PFSK-1 (cell line): ENCODE results near the gene BUB1.

Experiments
- FOXP2 ChIP-seq: optimal IDR thresholded peaks from 2 replicates; pipeline ENCODE3; 2011; ENCODE audit warnings: borderline replicate concordance, control low read depth, inconsistent platforms; ENCODE audit not compliant: insufficient read depth; ENCODE audit errors: extremely low read length, extremely low read depth
- POLR2AphosphoS5 ChIP-seq: IDR thresholded peaks from 2 replicates; pipeline ENCODE4 v1.6.1; 2012; ENCODE audit warnings: low read depth, mild to moderate bottlenecking, control low read depth, low read length, moderate library complexity
- SIN3A ChIP-seq: IDR thresholded peaks from 2 replicates; pipeline ENCODE4 v1.6.1; 2012; ENCODE audit warnings: mild to moderate bottlenecking, low read length, moderate library complexity, borderline replicate concordance; ENCODE audit not compliant: insufficient read depth
- TAF1 ChIP-seq: IDR thresholded peaks from 2 replicates; pipeline ENCODE4 v1.6.1; 2012; ENCODE audit warnings: low read length, control low read depth, borderline replicate concordance; ENCODE audit not compliant: insufficient read depth
- TF ChIP-seq, protein P1 (sequence below), 2 experiments: IDR thresholded peaks; 2 replicates each; pipeline versions ENCODE4 v1.6.1 to v1.8.0; 2011 to 2012; ENCODE audit warnings: low read depth in 2 of 2, low read length in 2 of 2, control low read depth in 1 of 2, inconsistent platforms in 1 of 2, mild to moderate bottlenecking in 1 of 2, moderate library complexity in 1 of 2; ENCODE audit not compliant: insufficient read depth in 1 of 2

GRCh38 chr2:110718990-110719389 is 41.1 kb upstream of the BUB1 start:
- TF ChIP-seq POLR2AphosphoS5: no peak
- TF ChIP-seq FOXP2: no peak
- no peak for TF ChIP-seq SIN3A
- TF ChIP-seq, protein P1, sequence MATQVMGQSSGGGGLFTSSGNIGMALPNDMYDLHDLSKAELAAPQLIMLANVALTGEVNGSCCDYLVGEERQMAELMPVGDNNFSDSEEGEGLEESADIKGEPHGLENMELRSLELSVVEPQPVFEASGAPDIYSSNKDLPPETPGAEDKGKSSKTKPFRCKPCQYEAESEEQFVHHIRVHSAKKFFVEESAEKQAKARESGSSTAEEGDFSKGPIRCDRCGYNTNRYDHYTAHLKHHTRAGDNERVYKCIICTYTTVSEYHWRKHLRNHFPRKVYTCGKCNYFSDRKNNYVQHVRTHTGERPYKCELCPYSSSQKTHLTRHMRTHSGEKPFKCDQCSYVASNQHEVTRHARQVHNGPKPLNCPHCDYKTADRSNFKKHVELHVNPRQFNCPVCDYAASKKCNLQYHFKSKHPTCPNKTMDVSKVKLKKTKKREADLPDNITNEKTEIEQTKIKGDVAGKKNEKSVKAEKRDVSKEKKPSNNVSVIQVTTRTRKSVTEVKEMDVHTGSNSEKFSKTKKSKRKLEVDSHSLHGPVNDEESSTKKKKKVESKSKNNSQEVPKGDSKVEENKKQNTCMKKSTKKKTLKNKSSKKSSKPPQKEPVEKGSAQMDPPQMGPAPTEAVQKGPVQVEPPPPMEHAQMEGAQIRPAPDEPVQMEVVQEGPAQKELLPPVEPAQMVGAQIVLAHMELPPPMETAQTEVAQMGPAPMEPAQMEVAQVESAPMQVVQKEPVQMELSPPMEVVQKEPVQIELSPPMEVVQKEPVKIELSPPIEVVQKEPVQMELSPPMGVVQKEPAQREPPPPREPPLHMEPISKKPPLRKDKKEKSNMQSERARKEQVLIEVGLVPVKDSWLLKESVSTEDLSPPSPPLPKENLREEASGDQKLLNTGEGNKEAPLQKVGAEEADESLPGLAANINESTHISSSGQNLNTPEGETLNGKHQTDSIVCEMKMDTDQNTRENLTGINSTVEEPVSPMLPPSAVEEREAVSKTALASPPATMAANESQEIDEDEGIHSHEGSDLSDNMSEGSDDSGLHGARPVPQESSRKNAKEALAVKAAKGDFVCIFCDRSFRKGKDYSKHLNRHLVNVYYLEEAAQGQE (IDR thresholded peaks at IDR 0.05; ENCODE audit: insufficient read depth in 1 of 2, low read depth in 2 of 2, low read length in 2 of 2): no peak
- no peak for TF ChIP-seq TAF1
